ENCODE measurements around the gene TIPIN.
A peak's percentile ranks its signal among the peaks of the same experiment; 100 is the strongest.

The TIPIN gene

GRCh38 chr15:66390678-66391077, 34.2 kb upstream of the TIPIN start:
- no peak overlapping the region for H3K4me3 ChIP-seq (ENCODE audit: low read depth, low read length)
- TF ChIP-seq CTCF (IDR thresholded peaks at IDR 0.05; ENCODE audit: low read depth, low read length) (no peak), MAX (IDR thresholded peaks at IDR 0.05; ENCODE audit: low read depth, low read length) (peak; percentile 25; the same call in 1 of the 2 replicates), MYC (IDR thresholded peaks at IDR 0.05; ENCODE audit: low read depth, low read length) (peak; percentile 40; the same call in 1 of the 2 replicates)
- DNase-seq (ENCODE audit: low read depth): peak; percentile 88

GRCh38 chr15:66389859-66390381, 33.4 kb upstream of the TIPIN start:
- peak overlapping the region; percentile 3 for H3K4me3 ChIP-seq (ENCODE audit: low read depth, low read length)
- TF ChIP-seq CTCF (IDR thresholded peaks at IDR 0.05; ENCODE audit: low read depth, low read length) (no peak), MAX (IDR thresholded peaks at IDR 0.05; ENCODE audit: low read depth, low read length) (no peak), POLR2A (IDR thresholded peaks at IDR 0.05; ENCODE audit: extremely low read depth, insufficient read length) (no peak), MYC (IDR thresholded peaks at IDR 0.05; ENCODE audit: low read depth, low read length) (no peak)
- DNase-seq (ENCODE audit: low read depth): peak; percentile 50

GRCh38 chr15:66389098-66389858, 32.8 kb upstream of the TIPIN start:
- no peak overlapping the region for H3K4me3 ChIP-seq (ENCODE audit: low read depth, low read length)
- TF ChIP-seq MYC (IDR thresholded peaks at IDR 0.05; ENCODE audit: low read depth, low read length): no peak
- no peak for TF ChIP-seq MAX (IDR thresholded peaks at IDR 0.05; ENCODE audit: low read depth, low read length)
- no peak for TF ChIP-seq POLR2A (IDR thresholded peaks at IDR 0.05; ENCODE audit: extremely low read depth, insufficient read length)
- TF ChIP-seq CTCF (IDR thresholded peaks at IDR 0.05; ENCODE audit: low read depth, low read length): no peak
- DNase-seq (ENCODE audit: low read depth): no peak

GRCh38 chr15:66388576-66388975, 32.1 kb upstream of the TIPIN start:
- no peak for DNase-seq (ENCODE audit: low read depth)
- H3K4me3 ChIP-seq (ENCODE audit: low read depth, low read length): peak overlapping the region; percentile 87
- TF ChIP-seq MAX (IDR thresholded peaks at IDR 0.05; ENCODE audit: low read depth, low read length) (no peak), POLR2A (IDR thresholded peaks at IDR 0.05; ENCODE audit: extremely low read depth, insufficient read length) (no peak), MYC (IDR thresholded peaks at IDR 0.05; ENCODE audit: low read depth, low read length) (no peak), CTCF (IDR thresholded peaks at IDR 0.05; ENCODE audit: low read depth, low read length) (no peak)

- DNase-seq (ENCODE audit: low read depth): no peak
- no peak for TF ChIP-seq MYC (IDR thresholded peaks at IDR 0.05; ENCODE audit: low read depth, low read length)
- no peak for TF ChIP-seq POLR2A (IDR thresholded peaks at IDR 0.05; ENCODE audit: extremely low read depth, insufficient read length)
- TF ChIP-seq CTCF (IDR thresholded peaks at IDR 0.05; ENCODE audit: low read depth, low read length): no peak
- TF ChIP-seq MAX (IDR thresholded peaks at IDR 0.05; ENCODE audit: low read depth, low read length): no peak
- peak overlapping the region; percentile 87 for H3K4me3 ChIP-seq (ENCODE audit: low read depth, low read length)
Observed at GRCh38 chr15:66388043-66388363, 31.5 kb upstream of the TIPIN start.
